ENCODE results near the gene PIEZO2. TPM values are rescaled to one million over a fixed set of nuclear protein-coding genes. Genes with fewer than 3 reads are reported as not detected.

The PIEZO2 gene
- total RNA-seq, 1 experiment from 2014 or later: 10.7 TPM

DNA sequence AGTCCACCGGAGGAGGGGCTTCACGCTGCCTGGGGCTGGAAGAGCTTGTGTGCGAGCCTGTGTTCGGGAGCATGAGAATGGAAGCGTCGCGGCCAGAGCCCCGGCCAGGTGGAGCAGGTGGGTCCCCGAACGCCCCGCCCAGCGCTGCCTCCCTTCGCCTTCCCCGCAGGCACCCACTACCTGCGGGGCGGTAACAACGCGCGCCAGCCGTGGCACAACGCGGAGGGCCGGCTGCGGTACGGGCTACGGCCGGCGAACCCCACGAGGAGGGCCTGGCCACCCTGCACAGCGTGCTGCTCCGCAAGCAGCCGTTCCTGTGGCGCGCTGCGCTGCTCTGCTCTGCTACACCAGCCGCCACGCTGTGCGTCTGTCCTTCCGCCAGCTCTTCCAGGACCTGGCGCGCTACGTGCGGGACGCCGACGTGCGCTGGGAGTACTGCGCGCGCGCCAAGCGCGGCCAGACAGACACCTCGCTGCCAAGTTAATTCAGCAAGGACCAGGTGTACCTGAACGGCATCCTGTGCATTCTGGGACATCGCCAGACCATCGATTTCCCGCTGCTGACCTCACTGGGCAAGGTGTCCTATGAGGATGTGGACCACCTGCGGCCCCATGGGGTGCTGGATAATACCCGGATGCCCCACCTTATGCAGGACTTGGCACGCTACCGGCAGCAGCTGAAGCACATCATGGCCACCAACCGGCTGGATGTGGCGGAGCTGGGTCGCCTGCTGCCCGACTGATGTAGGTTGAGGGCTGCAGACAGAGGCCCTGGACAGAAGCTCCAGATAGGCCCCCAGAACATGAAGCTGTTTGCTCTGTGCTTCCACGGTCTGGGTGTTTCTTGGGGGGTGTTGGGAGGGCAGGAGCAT is 422.9 kb downstream of the PIEZO2 start:
- ATAC-seq (no peak), DNase-seq (ENCODE audit: low spot score) (no peak)
- POLR2A ChIA-PET: no interaction called here

More for the DNA sequence above, 422.9 kb downstream of the PIEZO2 start:
- H3K36me3 Mint-ChIP-seq: peaks cover 4% of the 10 kb centered on the region; the same call in 1 of the 2 replicates
- H3K4me3 Mint-ChIP-seq: no peak overlapping the region
- peaks cover 2% of the 10 kb centered on the region; the same call in 1 of the 2 replicates for H3K4me1 Mint-ChIP-seq
- CTCF ChIA-PET: no interaction called here
- no peaks in the 10 kb centered on the region for H3K27me3 Mint-ChIP-seq (ENCODE audit: low read depth)
- no peak overlapping the region for H3K27ac Mint-ChIP-seq
- no peaks in the 10 kb centered on the region; the same call in 1 of the 2 replicates for H3K9me3 Mint-ChIP-seq
- TF ChIP-seq, protein P1, sequence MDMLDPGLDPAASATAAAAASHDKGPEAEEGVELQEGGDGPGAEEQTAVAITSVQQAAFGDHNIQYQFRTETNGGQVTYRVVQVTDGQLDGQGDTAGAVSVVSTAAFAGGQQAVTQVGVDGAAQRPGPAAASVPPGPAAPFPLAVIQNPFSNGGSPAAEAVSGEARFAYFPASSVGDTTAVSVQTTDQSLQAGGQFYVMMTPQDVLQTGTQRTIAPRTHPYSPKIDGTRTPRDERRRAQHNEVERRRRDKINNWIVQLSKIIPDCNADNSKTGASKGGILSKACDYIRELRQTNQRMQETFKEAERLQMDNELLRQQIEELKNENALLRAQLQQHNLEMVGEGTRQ (CRISPR knock-in tag; IDR thresholded peaks at IDR 0.05): no peak
- no peak for TF ChIP-seq RELA (CRISPR knock-in tag; IDR thresholded peaks at IDR 0.05; ENCODE audit: borderline replicate concordance)
- no peak for TF ChIP-seq ZNF219 (CRISPR knock-in tag; IDR thresholded peaks at IDR 0.05; ENCODE audit: borderline replicate concordance)
- TF ChIP-seq, protein P2, sequence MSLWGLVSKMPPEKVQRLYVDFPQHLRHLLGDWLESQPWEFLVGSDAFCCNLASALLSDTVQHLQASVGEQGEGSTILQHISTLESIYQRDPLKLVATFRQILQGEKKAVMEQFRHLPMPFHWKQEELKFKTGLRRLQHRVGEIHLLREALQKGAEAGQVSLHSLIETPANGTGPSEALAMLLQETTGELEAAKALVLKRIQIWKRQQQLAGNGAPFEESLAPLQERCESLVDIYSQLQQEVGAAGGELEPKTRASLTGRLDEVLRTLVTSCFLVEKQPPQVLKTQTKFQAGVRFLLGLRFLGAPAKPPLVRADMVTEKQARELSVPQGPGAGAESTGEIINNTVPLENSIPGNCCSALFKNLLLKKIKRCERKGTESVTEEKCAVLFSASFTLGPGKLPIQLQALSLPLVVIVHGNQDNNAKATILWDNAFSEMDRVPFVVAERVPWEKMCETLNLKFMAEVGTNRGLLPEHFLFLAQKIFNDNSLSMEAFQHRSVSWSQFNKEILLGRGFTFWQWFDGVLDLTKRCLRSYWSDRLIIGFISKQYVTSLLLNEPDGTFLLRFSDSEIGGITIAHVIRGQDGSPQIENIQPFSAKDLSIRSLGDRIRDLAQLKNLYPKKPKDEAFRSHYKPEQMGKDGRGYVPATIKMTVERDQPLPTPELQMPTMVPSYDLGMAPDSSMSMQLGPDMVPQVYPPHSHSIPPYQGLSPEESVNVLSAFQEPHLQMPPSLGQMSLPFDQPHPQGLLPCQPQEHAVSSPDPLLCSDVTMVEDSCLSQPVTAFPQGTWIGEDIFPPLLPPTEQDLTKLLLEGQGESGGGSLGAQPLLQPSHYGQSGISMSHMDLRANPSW (CRISPR knock-in tag; conservative IDR thresholded peaks at IDR 0.05; ENCODE audit: low read depth): no peak
- TF ChIP-seq, protein P3, sequence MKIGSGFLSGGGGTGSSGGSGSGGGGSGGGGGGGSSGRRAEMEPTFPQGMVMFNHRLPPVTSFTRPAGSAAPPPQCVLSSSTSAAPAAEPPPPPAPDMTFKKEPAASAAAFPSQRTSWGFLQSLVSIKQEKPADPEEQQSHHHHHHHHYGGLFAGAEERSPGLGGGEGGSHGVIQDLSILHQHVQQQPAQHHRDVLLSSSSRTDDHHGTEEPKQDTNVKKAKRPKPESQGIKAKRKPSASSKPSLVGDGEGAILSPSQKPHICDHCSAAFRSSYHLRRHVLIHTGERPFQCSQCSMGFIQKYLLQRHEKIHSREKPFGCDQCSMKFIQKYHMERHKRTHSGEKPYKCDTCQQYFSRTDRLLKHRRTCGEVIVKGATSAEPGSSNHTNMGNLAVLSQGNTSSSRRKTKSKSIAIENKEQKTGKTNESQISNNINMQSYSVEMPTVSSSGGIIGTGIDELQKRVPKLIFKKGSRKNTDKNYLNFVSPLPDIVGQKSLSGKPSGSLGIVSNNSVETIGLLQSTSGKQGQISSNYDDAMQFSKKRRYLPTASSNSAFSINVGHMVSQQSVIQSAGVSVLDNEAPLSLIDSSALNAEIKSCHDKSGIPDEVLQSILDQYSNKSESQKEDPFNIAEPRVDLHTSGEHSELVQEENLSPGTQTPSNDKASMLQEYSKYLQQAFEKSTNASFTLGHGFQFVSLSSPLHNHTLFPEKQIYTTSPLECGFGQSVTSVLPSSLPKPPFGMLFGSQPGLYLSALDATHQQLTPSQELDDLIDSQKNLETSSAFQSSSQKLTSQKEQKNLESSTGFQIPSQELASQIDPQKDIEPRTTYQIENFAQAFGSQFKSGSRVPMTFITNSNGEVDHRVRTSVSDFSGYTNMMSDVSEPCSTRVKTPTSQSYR (CRISPR knock-in tag; IDR thresholded peaks at IDR 0.05): no peak
- TF ChIP-seq SMAD3 (CRISPR knock-in tag; IDR thresholded peaks at IDR 0.05; ENCODE audit: borderline replicate concordance): no peak
- TF ChIP-seq GABPB1 (CRISPR knock-in tag; IDR thresholded peaks at IDR 0.05): no peak
- TF ChIP-seq, protein P4, sequence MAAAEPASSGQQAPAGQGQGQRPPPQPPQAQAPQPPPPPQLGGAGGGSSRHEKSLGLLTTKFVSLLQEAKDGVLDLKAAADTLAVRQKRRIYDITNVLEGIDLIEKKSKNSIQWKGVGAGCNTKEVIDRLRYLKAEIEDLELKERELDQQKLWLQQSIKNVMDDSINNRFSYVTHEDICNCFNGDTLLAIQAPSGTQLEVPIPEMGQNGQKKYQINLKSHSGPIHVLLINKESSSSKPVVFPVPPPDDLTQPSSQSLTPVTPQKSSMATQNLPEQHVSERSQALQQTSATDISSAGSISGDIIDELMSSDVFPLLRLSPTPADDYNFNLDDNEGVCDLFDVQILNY (CRISPR knock-in tag; IDR thresholded peaks at IDR 0.05): no peak
- TF ChIP-seq RORB (CRISPR knock-in tag; IDR thresholded peaks at IDR 0.05): no peak
- TF ChIP-seq, protein P5, sequence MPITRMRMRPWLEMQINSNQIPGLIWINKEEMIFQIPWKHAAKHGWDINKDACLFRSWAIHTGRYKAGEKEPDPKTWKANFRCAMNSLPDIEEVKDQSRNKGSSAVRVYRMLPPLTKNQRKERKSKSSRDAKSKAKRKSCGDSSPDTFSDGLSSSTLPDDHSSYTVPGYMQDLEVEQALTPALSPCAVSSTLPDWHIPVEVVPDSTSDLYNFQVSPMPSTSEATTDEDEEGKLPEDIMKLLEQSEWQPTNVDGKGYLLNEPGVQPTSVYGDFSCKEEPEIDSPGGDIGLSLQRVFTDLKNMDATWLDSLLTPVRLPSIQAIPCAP (CRISPR knock-in tag; IDR thresholded peaks at IDR 0.05): no peak
- TF ChIP-seq, protein P6, sequence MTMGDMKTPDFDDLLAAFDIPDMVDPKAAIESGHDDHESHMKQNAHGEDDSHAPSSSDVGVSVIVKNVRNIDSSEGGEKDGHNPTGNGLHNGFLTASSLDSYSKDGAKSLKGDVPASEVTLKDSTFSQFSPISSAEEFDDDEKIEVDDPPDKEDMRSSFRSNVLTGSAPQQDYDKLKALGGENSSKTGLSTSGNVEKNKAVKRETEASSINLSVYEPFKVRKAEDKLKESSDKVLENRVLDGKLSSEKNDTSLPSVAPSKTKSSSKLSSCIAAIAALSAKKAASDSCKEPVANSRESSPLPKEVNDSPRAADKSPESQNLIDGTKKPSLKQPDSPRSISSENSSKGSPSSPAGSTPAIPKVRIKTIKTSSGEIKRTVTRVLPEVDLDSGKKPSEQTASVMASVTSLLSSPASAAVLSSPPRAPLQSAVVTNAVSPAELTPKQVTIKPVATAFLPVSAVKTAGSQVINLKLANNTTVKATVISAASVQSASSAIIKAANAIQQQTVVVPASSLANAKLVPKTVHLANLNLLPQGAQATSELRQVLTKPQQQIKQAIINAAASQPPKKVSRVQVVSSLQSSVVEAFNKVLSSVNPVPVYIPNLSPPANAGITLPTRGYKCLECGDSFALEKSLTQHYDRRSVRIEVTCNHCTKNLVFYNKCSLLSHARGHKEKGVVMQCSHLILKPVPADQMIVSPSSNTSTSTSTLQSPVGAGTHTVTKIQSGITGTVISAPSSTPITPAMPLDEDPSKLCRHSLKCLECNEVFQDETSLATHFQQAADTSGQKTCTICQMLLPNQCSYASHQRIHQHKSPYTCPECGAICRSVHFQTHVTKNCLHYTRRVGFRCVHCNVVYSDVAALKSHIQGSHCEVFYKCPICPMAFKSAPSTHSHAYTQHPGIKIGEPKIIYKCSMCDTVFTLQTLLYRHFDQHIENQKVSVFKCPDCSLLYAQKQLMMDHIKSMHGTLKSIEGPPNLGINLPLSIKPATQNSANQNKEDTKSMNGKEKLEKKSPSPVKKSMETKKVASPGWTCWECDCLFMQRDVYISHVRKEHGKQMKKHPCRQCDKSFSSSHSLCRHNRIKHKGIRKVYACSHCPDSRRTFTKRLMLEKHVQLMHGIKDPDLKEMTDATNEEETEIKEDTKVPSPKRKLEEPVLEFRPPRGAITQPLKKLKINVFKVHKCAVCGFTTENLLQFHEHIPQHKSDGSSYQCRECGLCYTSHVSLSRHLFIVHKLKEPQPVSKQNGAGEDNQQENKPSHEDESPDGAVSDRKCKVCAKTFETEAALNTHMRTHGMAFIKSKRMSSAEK (CRISPR knock-in tag; IDR thresholded peaks at IDR 0.05; ENCODE audit: borderline replicate concordance): no peak
- TF ChIP-seq NFE2L1 (CRISPR knock-in tag; IDR thresholded peaks at IDR 0.05): no peak
